HepG2 (cell line): Measurements from ENCODE around the gene HPCAL1. TPM values are rescaled to one million over a fixed set of nuclear protein-coding genes. Genes with fewer than 3 reads are reported as not detected.

Source experiments
- FOXA1 ChIP-seq, 2 experiments: fragments of 450-650 bp in 1 of 2; sonication (generic) in 1 of 2; formaldehyde crosslinking in 1 of 2; IDR thresholded peaks; 2 replicates each; pipeline versions ENCODE4 v1.4.0 to v1.6.1; 2016 to 2020; ENCODE audit warnings: missing genetic modification reagents in 1 of 2
- HBP1 ChIP-seq: IDR thresholded peaks from 2 replicates; pipeline ENCODE4 v1.6.1; 2016; ENCODE audit warnings: low read depth, control low read depth
- IKZF5 ChIP-seq: IDR thresholded peaks from 2 replicates; pipeline ENCODE4 v1.6.1; 2018; ENCODE audit warnings: missing genetic modification reagents, mild to moderate bottlenecking, missing compliant biosample characterization
- KLF12 ChIP-seq: sonication (generic); formaldehyde crosslinking; IDR thresholded peaks from 2 replicates; pipeline ENCODE4 v1.4.0; 2020; ENCODE audit warnings: missing genetic modification reagents, borderline replicate concordance
- LCORL ChIP-seq, 2 experiments: fragments of 450-650 bp in 1 of 2; sonication (generic) in 1 of 2; formaldehyde crosslinking in 1 of 2; IDR thresholded peaks; 2 replicates each; pipeline versions ENCODE4 v1.5.0 to v1.6.1; 2017 to 2020; ENCODE audit warnings: antibody characterized with exemption in 1 of 2, missing genetic modification reagents in 1 of 2
- POLR2AphosphoS5 ChIP-seq: IDR thresholded peaks from 2 replicates; pipeline ENCODE4 v1.6.1; 2012; ENCODE audit warnings: low read depth, low read length
- TFDP1 ChIP-seq: IDR thresholded peaks from 2 replicates; pipeline ENCODE4 v1.6.1; 2016; ENCODE audit warnings: missing compliant biosample characterization, missing genetic modification reagents, borderline replicate concordance
- UBTF ChIP-seq: sonication (generic); formaldehyde crosslinking; IDR thresholded peaks from 2 replicates; pipeline ENCODE4 v1.4.0; 2020; ENCODE audit warnings: mild to moderate bottlenecking, missing genetic modification reagents
- ZNF142 ChIP-seq: sonication (generic); formaldehyde crosslinking; IDR thresholded peaks from 2 replicates; pipeline ENCODE4 v1.4.0; 2020; ENCODE audit warnings: missing genetic modification reagents
- ZNF280B ChIP-seq: sonication (generic); formaldehyde crosslinking; IDR thresholded peaks from 2 replicates; pipeline ENCODE4 v1.5.0; 2020; ENCODE audit warnings: missing genetic modification reagents, mild to moderate bottlenecking, borderline replicate concordance
- ZNF446 ChIP-seq: sonication (generic); formaldehyde crosslinking; IDR thresholded peaks from 2 replicates; pipeline ENCODE4 v1.5.0; 2020; ENCODE audit warnings: mild to moderate bottlenecking, missing genetic modification reagents
- ZNF777 ChIP-seq: sonication (generic); formaldehyde crosslinking; IDR thresholded peaks from 2 replicates; pipeline ENCODE4 v1.4.0; 2020; ENCODE audit warnings: missing genetic modification reagents
- ZSCAN9 ChIP-seq: IDR thresholded peaks from 2 replicates; pipeline ENCODE4 v1.6.1; 2016; ENCODE audit warnings: borderline replicate concordance
- polyA plus RNA-seq, 8 experiments: library from polyadenylated mRNA; depleted of rRNA in 3 of 8; stranded (reverse) in 7 of 8; unstranded in 1 of 8; fragments of >200 nt; fragmentation: Illumina TruSeq in 4 of 8; extraction: Trizol in 4 of 8; gene quantifications; 2 replicates each; pipeline versions ENCODE4 v1.2.1 to v1.2.3, GENCODE V29; 2011 to 2016; ENCODE audit warnings: low read depth in 4 of 8, missing spikeins in 1 of 8, mixed read lengths in 1 of 8; ENCODE audit not compliant: insufficient read depth in 1 of 8
- total RNA-seq, 5 experiments: library from RNA; depleted of rRNA; stranded (reverse); fragments of >200 nt; fragmentation: Illumina TruSeq; extraction: Trizol; gene quantifications; 2 replicates each; pipeline ENCODE4 v1.2.3, GENCODE V29; 2016; ENCODE audit warnings: low read depth in 1 of 5

Gene HPCAL1
- total and polyA plus RNA-seq, 2 of the 13 experiments (the other 11 are each of a cell fraction or from before 2014, with no cell fraction given), result 29.5 to 29.9 TPM

- TF ChIP-seq LCORL (IDR thresholded peaks at IDR 0.05), result peak; percentile 88
- TF ChIP-seq LCORL (CRISPR knock-in tag; IDR thresholded peaks at IDR 0.05), result peak; percentile 100
- TF ChIP-seq ZSCAN9 (CRISPR knock-in tag), result peak; percentile 76; the same call in 1 of the 2 replicates
- TF ChIP-seq ZNF777 (CRISPR knock-in tag), result peak; percentile 42; the same call in 1 of the 2 replicates
- no peak for TF ChIP-seq ZNF280B (CRISPR knock-in tag)
- peak; percentile 67 for TF ChIP-seq POLR2AphosphoS5
- TF ChIP-seq ZNF142 (CRISPR knock-in tag), result 0 out of 2 replicates have a peak, but pooled peaks have one; percentile 42
- TF ChIP-seq HBP1 (CRISPR knock-in tag), result 0 out of 2 replicates have a peak, but pooled peaks have one; percentile 81
- peak; percentile 70; the same call in 1 of the 2 replicates for TF ChIP-seq TFDP1
- peak; percentile 98 for TF ChIP-seq KLF12 (CRISPR knock-in tag)
- TF ChIP-seq IKZF5 (CRISPR knock-in tag), result peak; percentile 65; the same call in 1 of the 2 replicates
- TF ChIP-seq FOXA1 (IDR thresholded peaks at IDR 0.05), result no peak
- TF ChIP-seq FOXA1 (CRISPR knock-in tag; IDR thresholded peaks at IDR 0.05), result no peak; the same call in 1 of the 2 replicates
- peak; percentile 60; the same call in 1 of the 2 replicates for TF ChIP-seq UBTF
- TF ChIP-seq ZNF446 (CRISPR knock-in tag), result no peak
Measured at GRCh38 chr2:10302479-10303180, at the start of gene HPCAL1 (continued).
